Measurements from ENCODE around the gene GNAT2. TPM values are rescaled to one million over a fixed set of nuclear protein-coding genes. Genes with fewer than 3 reads are reported as not detected.

GNAT2 gene
- total RNA-seq, 5 donors from 2014 or later (not counting 1 experiment from before 2014, with no cell fraction given), result not detected

GRCh38 chr1:109630081-109630897 lies 10.9 kb upstream of the GNAT2 start:
- no peak overlapping the region for H3K4me3 Mint-ChIP-seq

GRCh38 chr1:109629372-109630030 lies 10.1 kb upstream of the GNAT2 start:
- ChIA-PET CTCF (interaction anchor here (0.8 to 2.4 kb wide), 10 partner anchors 10 to 83 kb away, joined by 3 to 46 read pairs (median 5); partner anchors contain the start of genes AMPD2 (in 1 of the 2), GNAI3 (in 1 of the 2) and GNAT2 (in 1 of the 2)), POLR2A (interaction anchor here (0.7 to 1.1 kb wide), 2 partner anchors 81 to 1847 kb away, joined by 3 to 4 read pairs; partner anchors contain the start of gene GNAI3 (in 1 of the 2))
- ATAC-seq (replicated peaks in 1 of 4) (no peak), DNase-seq (no peak)
- Histone ChIP-seq H3K36me3 (ENCODE audit: control insufficient read depth in 2 of 2, extremely low read depth in 1 of 2, insufficient read depth in 1 of 2, low read length in 1 of 2) (peaks cover 39 to 58% of the 10 kb centered on the region in 2 donors), H3K27me3 (replicated peaks in 1 of 2; ENCODE audit: control insufficient read depth in 2 of 2, extremely low read depth in 1 of 2, insufficient read depth in 2 of 2, low read length in 1 of 2) (no peaks in the 10 kb centered on the region), H3K27ac (ENCODE audit: low read length) (no peak overlapping the region), H3K9me3 (no peaks in the 10 kb centered on the region), H3K4me3 (ENCODE audit: control insufficient read depth in 1 of 2, extremely low read depth in 1 of 2, low read length in 1 of 2) (no peak overlapping the region), H3K4me1 (ENCODE audit: control insufficient read depth in 1 of 2, extremely low read depth in 1 of 2, insufficient read depth in 2 of 2, low read length in 2 of 2) (peaks cover 2 to 12% of the 10 kb centered on the region in 2 experiments)
- 82% methylated on average over 8 of the region's 10 CpGs for WGBS (ENCODE audit: insufficient coverage)
- H3K4me3 Mint-ChIP-seq, result no peak overlapping the region
- no peaks in the 10 kb centered on the region for H3K9me3 Mint-ChIP-seq
- H3K36me3 Mint-ChIP-seq, result peaks cover 40% of the 10 kb centered on the region
- no peaks in the 10 kb centered on the region for H3K27me3 Mint-ChIP-seq
- H3K4me1 Mint-ChIP-seq, result peaks cover 7 to 18% (median 18%) of the 10 kb centered on the region in 3 donors
- H3K27ac Mint-ChIP-seq, result peak overlapping the region in 1 of 2 donors; percentile 46

More at GRCh38 chr1:109630081-109630897, 10.9 kb upstream of the GNAT2 start:
- H3K4me1 Mint-ChIP-seq, result peaks cover 11 to 21% (median 19%) of the 10 kb centered on the region in 3 donors
- DNase-seq, result peak in 16 of 35 experiments; percentile 28 to 66 (median 36)
- Histone ChIP-seq H3K9me3 (no peaks in the 10 kb centered on the region), H3K27ac (ENCODE audit: low read length) (no peak overlapping the region), H3K4me3 (ENCODE audit: control insufficient read depth in 1 of 2, extremely low read depth in 1 of 2, low read length in 1 of 2) (no peak overlapping the region), H3K36me3 (ENCODE audit: control insufficient read depth in 2 of 2, extremely low read depth in 1 of 2, insufficient read depth in 1 of 2, low read length in 1 of 2) (peaks cover 39 to 58% of the 10 kb centered on the region in 2 donors), H3K27me3 (replicated peaks in 1 of 2; ENCODE audit: control insufficient read depth in 2 of 2, extremely low read depth in 1 of 2, insufficient read depth in 2 of 2, low read length in 1 of 2) (no peaks in the 10 kb centered on the region), H3K4me1 (ENCODE audit: control insufficient read depth in 1 of 2, extremely low read depth in 1 of 2, insufficient read depth in 2 of 2, low read length in 2 of 2) (peaks cover 4 to 13% of the 10 kb centered on the region in 2 experiments)
- ATAC-seq (replicated peaks in 1 of 4), result peak in 3 of 4 experiments; percentile 9 to 51 (median 16)
- POLR2A ChIA-PET, result interaction anchor here in 1 of 2 donors (0.6 to 0.7 kb wide), 3 partner anchors 28 to 84 kb away, joined by 3 to 4 read pairs (median 3); partner anchors contain the start of gene GNAI3
- peaks cover 40% of the 10 kb centered on the region for H3K36me3 Mint-ChIP-seq
- 95% methylated on average over 13 of the region's 30 CpGs for WGBS (ENCODE audit: insufficient coverage)
- CTCF ChIA-PET, result interaction anchor here (0.5 to 2.4 kb wide), 15 partner anchors 10 to 355 kb away, joined by 3 to 46 read pairs (median 5); partner anchors contain the start of genes AHCYL1 (in 1 of the 2), AMPD2 (in 1 of the 2) and GNAI3 (in 1 of the 2)
- no peaks in the 10 kb centered on the region for H3K9me3 Mint-ChIP-seq
- H3K27me3 Mint-ChIP-seq, result no peaks in the 10 kb centered on the region
- no peak overlapping the region for H3K27ac Mint-ChIP-seq

- 96% methylated on average over 21 of the region's 23 CpGs for WGBS (ENCODE audit: insufficient coverage)
- Mint-ChIP-seq H3K27ac (no peak overlapping the region), H3K36me3 (peaks cover 40% of the 10 kb centered on the region), H3K9me3 (no peaks in the 10 kb centered on the region), H3K27me3 (no peaks in the 10 kb centered on the region), H3K4me1 (peaks cover 11 to 22% (median 22%) of the 10 kb centered on the region in 3 donors), H3K4me3 (no peak overlapping the region)
- H3K36me3 ChIP-seq (ENCODE audit: control insufficient read depth in 2 of 2, extremely low read depth in 1 of 2, insufficient read depth in 1 of 2, low read length in 1 of 2), result peaks cover 39 to 58% of the 10 kb centered on the region in 2 donors
- DNase-seq (no peak), ATAC-seq (replicated peaks in 1 of 4) (no peak)
- ChIA-PET POLR2A (interaction anchor here (0.7 to 1.1 kb wide), 2 partner anchors 80 to 1848 kb away, joined by 3 to 4 read pairs; partner anchors contain the start of gene GNAI3 (in 1 of the 2)), CTCF (interaction anchor here (1.0 to 2.4 kb wide), 5 partner anchors 8 to 83 kb away, joined by 4 to 46 read pairs (median 4); partner anchors contain the start of genes AMPD2 (in 1 of the 2) and GNAT2 (in 1 of the 2))
- peaks cover 4 to 16% of the 10 kb centered on the region in 2 experiments for H3K4me1 ChIP-seq (ENCODE audit: control insufficient read depth in 1 of 2, extremely low read depth in 1 of 2, insufficient read depth in 2 of 2, low read length in 2 of 2)
- H3K27ac ChIP-seq (ENCODE audit: low read length), result no peak overlapping the region
- H3K4me3 ChIP-seq (ENCODE audit: control insufficient read depth in 1 of 2, extremely low read depth in 1 of 2, low read length in 1 of 2), result no peak overlapping the region
- H3K27me3 ChIP-seq (replicated peaks in 1 of 2; ENCODE audit: control insufficient read depth in 2 of 2, extremely low read depth in 1 of 2, insufficient read depth in 2 of 2, low read length in 1 of 2), result no peaks in the 10 kb centered on the region
- H3K9me3 ChIP-seq, result no peaks in the 10 kb centered on the region
Measured at GRCh38 chr1:109628540-109629321, 9.3 kb upstream of the GNAT2 start.

- 95% methylated on average over 17 of the region's 23 CpGs for WGBS (ENCODE audit: insufficient coverage)
- no peak for DNase-seq
Measured at GRCh38 chr1:109627692-109628399, 8.4 kb upstream of the GNAT2 start.

GRCh38 chr1:109626682-109627408 lies 7.4 kb upstream of the GNAT2 start:
- no peak overlapping the region for H3K4me3 Mint-ChIP-seq
- no peaks in the 10 kb centered on the region for H3K9me3 Mint-ChIP-seq
- H3K4me1 Mint-ChIP-seq, result peaks cover 30 to 41% (median 41%) of the 10 kb centered on the region in 3 donors
- ChIA-PET CTCF (interaction anchor here in 1 of 2 donors (1.0 to 1.3 kb wide), 3 partner anchors 10 to 85 kb away, joined by 3 to 5 read pairs (median 4); no protein-coding TSS in a partner anchor), POLR2A (no interaction called here)
- DNase-seq (no peak), ATAC-seq (replicated peaks in 1 of 4) (no peak)
- Histone ChIP-seq H3K4me3 (ENCODE audit: control insufficient read depth in 1 of 2, extremely low read depth in 1 of 2, low read length in 1 of 2) (no peak overlapping the region), H3K9me3 (no peaks in the 10 kb centered on the region), H3K27ac (ENCODE audit: low read length) (no peak overlapping the region), H3K36me3 (ENCODE audit: control insufficient read depth in 2 of 2, extremely low read depth in 1 of 2, insufficient read depth in 1 of 2, low read length in 1 of 2) (peaks cover 39 to 55% of the 10 kb centered on the region in 2 donors), H3K4me1 (ENCODE audit: control insufficient read depth in 1 of 2, extremely low read depth in 1 of 2, insufficient read depth in 2 of 2, low read length in 2 of 2) (peaks cover 20 to 34% of the 10 kb centered on the region in 2 experiments), H3K27me3 (replicated peaks in 1 of 2; ENCODE audit: control insufficient read depth in 2 of 2, extremely low read depth in 1 of 2, insufficient read depth in 2 of 2, low read length in 1 of 2) (no peaks in the 10 kb centered on the region)
- H3K27ac Mint-ChIP-seq, result peak overlapping the region in 1 of 2 donors; percentile 15
- no peaks in the 10 kb centered on the region for H3K27me3 Mint-ChIP-seq
- over 99% methylated on average over 12 of the region's 21 CpGs for WGBS (ENCODE audit: insufficient coverage)
- peaks cover 38% of the 10 kb centered on the region for H3K36me3 Mint-ChIP-seq

More at GRCh38 chr1:109627692-109628399, 8.4 kb upstream of the GNAT2 start:
- ChIA-PET POLR2A (no interaction called here), CTCF (interaction anchor here in 1 of 2 donors (1.3 kb wide), 2 partner anchors 9 to 86 kb away, joined by 4 to 5 read pairs; no protein-coding TSS in a partner anchor)
- Histone ChIP-seq H3K4me3 (ENCODE audit: control insufficient read depth in 1 of 2, extremely low read depth in 1 of 2, low read length in 1 of 2) (no peak overlapping the region), H3K9me3 (no peaks in the 10 kb centered on the region), H3K36me3 (ENCODE audit: control insufficient read depth in 2 of 2, extremely low read depth in 1 of 2, insufficient read depth in 1 of 2, low read length in 1 of 2) (peaks cover 39 to 58% of the 10 kb centered on the region in 2 donors), H3K27ac (ENCODE audit: low read length) (no peak overlapping the region), H3K4me1 (ENCODE audit: control insufficient read depth in 1 of 2, extremely low read depth in 1 of 2, insufficient read depth in 2 of 2, low read length in 2 of 2) (peaks cover 10 to 24% of the 10 kb centered on the region in 2 experiments), H3K27me3 (replicated peaks in 1 of 2; ENCODE audit: control insufficient read depth in 2 of 2, extremely low read depth in 1 of 2, insufficient read depth in 2 of 2, low read length in 1 of 2) (no peaks in the 10 kb centered on the region)
- Mint-ChIP-seq H3K27me3 (no peaks in the 10 kb centered on the region), H3K4me1 (peaks cover 20 to 31% (median 31%) of the 10 kb centered on the region in 3 donors), H3K36me3 (peaks cover 40% of the 10 kb centered on the region), H3K9me3 (no peaks in the 10 kb centered on the region), H3K27ac (peak overlapping the region in 1 of 2 donors; percentile 57), H3K4me3 (no peak overlapping the region)
- no peak for ATAC-seq (replicated peaks in 1 of 4)
